ENCODE results near the gene SEC63.

The SEC63 gene

DNA sequence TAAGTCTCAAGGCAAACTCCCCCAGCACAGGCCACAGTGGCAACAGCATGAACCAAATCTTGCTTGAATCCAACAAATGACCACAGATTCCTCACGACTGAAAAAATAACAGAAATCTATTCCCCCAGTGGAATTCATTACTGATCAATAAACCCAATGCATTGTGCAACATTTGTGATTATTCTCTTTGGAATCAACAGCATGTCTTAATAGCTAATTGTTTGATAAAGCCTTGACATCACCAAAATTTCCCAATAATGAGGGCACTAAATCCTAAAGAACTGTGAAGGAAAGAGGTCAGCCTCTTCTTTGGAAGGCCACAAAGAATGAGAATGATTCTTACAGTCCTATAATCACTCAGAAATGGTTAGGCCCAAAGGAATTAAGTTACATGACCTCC, 139.7 kb downstream of the SEC63 start:
- no peak for DNase-seq (ENCODE audit: low spot score)

DNA sequence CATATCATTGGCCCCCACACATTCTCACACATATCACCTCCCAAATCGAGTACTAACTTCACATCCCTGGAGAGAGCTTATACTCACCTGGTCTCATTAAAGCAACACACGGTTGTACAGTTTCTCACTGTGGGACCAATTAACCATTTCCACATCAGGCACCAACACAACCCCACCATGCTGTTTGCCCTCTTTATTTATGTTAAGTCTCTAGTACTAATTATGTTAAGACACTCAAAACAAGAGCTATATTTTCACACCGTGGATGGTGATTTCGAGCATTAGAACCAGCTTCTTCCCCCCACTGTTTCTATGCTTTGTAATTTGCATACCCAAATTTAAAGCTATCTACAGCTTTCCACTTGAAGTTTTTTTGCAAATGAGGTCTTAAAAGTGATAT, 140.2 kb downstream of the SEC63 start:
- DNase-seq (ENCODE audit: low spot score): no peak

All from globus pallidus (tissue), 1 donor.